ENCODE results near the gene SCAMP4.

The SCAMP4 gene

GRCh38 chr19:1974381-1975161 lies 69.4 kb downstream of the SCAMP4 start:
- TF ChIP-seq CTCF (IDR thresholded peaks at IDR 0.05; ENCODE audit: low read depth, low read length, missing control alignments) = no peak
- Histone ChIP-seq H3K27me3 (replicated peaks) (no peaks in the 10 kb centered on the region), H3K4me3 (ENCODE audit: low read depth, low read length) (no peak overlapping the region), H3K27ac (no peak overlapping the region), H3K36me3 (replicated peaks) (peaks cover 16% of the 10 kb centered on the region)
- DNase-seq = no peak
- in situ Hi-C loops (cut with HindIII; ENCODE audit: low pct_ligation_motif_present, low sequenced_read_pairs) = no loop called here

GRCh38 chr19:1975162-1975480 lies 69.9 kb downstream of the SCAMP4 start:
- H3K36me3 ChIP-seq (replicated peaks) = peaks cover 20% of the 10 kb centered on the region
- TF ChIP-seq CTCF (IDR thresholded peaks at IDR 0.05; ENCODE audit: low read depth, low read length, missing control alignments) = no peak
- no peak overlapping the region for H3K4me3 ChIP-seq (ENCODE audit: low read depth, low read length)
- H3K27ac ChIP-seq = no peak overlapping the region
- in situ Hi-C loops (cut with HindIII; ENCODE audit: low pct_ligation_motif_present, low sequenced_read_pairs) = no loop called here
- no peak for DNase-seq
- no peaks in the 10 kb centered on the region for H3K27me3 ChIP-seq (replicated peaks)

All from brain microvascular endothelial cell (primary cell).